ENCODE data around the gene SLC25A10.

The SLC25A10 gene

DNA sequence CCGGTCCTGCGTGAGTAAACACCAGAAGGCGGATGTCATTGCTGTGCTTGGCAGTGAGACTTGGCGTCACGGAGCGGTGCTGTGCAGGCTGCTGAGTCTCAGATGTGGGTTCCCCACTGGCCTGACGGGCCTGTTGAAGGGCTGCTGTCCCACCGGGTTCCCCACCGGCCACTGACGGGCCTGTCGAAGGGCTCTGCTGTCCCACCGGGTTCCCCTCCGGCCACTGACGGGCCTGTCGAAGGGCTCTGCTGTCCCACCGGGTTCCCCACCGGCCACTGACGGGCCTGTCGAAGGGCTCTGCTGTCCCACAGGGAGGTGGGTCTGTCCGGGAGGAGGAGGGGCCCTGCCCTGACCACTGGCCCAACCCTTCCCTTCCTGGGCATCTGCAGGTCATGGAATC lies 25.5 kb upstream of the SLC25A10 start:
- no peak for DNase-seq (ENCODE audit: low read depth)
- no peak overlapping the region for H3K4me3 ChIP-seq (ENCODE audit: low read depth, low read length)
- TF ChIP-seq, protein P1, sequence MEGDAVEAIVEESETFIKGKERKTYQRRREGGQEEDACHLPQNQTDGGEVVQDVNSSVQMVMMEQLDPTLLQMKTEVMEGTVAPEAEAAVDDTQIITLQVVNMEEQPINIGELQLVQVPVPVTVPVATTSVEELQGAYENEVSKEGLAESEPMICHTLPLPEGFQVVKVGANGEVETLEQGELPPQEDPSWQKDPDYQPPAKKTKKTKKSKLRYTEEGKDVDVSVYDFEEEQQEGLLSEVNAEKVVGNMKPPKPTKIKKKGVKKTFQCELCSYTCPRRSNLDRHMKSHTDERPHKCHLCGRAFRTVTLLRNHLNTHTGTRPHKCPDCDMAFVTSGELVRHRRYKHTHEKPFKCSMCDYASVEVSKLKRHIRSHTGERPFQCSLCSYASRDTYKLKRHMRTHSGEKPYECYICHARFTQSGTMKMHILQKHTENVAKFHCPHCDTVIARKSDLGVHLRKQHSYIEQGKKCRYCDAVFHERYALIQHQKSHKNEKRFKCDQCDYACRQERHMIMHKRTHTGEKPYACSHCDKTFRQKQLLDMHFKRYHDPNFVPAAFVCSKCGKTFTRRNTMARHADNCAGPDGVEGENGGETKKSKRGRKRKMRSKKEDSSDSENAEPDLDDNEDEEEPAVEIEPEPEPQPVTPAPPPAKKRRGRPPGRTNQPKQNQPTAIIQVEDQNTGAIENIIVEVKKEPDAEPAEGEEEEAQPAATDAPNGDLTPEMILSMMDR (IDR thresholded peaks at IDR 0.05; ENCODE audit: insufficient read depth, low read depth, low read length, missing control alignments) = no peak

DNA sequence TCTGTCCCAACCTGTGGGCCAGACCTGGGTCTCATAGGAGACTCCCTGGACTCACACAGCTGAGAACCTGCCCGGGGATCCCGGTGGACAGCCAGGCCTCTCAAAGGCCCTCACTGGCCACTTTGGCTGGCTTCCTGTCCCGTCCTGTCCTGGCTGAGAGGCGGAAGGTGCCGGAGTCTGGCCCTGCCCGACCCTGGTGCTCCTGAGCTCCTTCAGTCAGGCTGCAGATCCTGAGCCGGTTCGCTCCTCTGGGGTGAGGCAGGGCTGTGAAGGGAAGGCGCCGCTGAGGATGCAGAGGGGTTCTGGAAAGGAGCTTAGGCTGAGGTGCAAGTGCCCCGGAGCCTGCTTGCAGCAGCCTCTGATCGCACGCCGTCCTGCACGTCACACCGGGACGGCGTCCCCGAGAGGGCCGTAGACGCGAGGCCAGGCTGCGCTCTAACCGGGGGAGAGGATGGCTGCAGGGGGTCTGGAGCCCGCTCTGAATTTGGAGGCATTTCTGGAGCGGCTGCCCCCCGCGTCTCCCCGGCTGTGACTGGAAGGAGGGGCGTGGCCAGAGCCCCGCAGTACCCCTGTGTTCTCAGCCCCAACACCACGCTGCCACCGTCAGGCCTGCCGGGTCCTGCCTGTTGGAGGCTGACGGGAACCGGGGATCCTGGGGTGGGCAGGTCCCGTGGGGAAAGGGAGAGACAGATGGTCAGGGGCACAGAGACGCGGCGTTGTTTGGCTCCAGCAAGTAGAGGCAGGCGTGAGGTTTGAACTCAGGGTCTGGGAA lies 24.1 kb upstream of the SLC25A10 start:
- H3K4me3 ChIP-seq (ENCODE audit: low read depth, low read length) = no peak overlapping the region
- DNase-seq (ENCODE audit: low read depth) = no peak
- TF ChIP-seq, protein P1 (IDR thresholded peaks at IDR 0.05; ENCODE audit: insufficient read depth, low read depth, low read length, missing control alignments) = no peak

DNA sequence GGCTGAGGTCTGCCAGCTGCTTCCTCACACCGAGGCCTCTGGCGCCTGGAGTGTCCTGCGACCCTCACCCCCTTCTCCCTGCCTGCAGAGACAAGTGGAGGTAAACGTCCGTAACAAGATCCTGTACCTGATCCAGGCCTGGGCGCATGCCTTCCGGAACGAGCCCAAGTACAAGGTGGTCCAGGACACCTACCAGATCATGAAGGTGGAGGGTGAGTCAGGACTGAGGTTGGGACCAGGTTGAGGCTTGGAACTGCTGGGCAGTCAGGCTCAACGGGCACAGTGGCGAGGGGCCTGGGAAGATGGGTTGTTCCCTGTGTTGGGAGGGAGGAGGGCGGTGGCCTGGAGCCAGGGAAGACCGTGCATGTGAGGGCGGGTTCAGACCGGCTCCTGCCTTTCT lies 23.5 kb upstream of the SLC25A10 start:
- no peak overlapping the region for H3K4me3 ChIP-seq (ENCODE audit: low read depth, low read length)
- TF ChIP-seq, protein P1 (IDR thresholded peaks at IDR 0.05; ENCODE audit: insufficient read depth, low read depth, low read length, missing control alignments) = no peak
- no peak for DNase-seq (ENCODE audit: low read depth)

DNA sequence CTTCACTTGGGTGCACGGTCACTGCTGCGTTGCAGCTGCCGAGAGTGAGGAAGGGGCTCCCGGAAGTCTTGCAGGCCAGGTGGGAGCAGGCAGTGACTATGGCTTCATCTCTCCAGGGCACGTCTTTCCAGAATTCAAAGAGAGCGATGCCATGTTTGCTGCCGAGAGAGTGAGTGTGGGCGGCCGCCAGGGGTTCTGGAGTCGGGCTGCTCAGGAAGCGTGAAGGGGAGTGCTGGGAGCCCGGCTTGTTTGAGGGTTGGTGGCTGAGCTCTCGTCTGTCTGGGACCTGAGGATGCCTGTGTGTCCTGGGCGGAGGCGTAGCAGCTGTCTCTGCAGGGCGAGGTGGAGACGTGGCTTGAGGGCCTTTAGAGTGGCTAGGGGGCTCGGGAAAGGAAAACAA lies 22.0 kb upstream of the SLC25A10 start:
- DNase-seq (ENCODE audit: low read depth) = no peak
- H3K4me3 ChIP-seq (ENCODE audit: low read depth, low read length) = no peak overlapping the region
- TF ChIP-seq, protein P1 (IDR thresholded peaks at IDR 0.05; ENCODE audit: insufficient read depth, low read depth, low read length, missing control alignments) = no peak

DNA sequence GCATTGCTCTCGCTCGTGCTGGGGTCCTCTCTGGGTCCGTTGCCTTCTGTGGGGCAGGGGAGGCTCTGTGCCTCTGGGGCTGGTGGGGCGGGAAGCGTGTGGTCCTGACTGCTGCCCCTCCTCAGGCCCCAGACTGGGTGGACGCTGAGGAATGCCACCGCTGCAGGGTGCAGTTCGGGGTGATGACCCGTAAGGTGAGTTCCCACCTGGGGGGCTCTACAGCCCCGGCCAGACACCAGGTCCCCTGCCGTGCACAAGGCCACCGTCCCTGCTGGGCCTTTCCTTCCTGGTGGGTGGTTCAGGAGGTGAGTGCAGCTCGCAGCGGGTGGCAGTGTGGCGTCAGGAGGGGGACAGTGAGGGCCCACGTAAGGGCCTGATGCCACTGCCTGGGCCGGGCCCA lies 21.5 kb upstream of the SLC25A10 start:
- no peak overlapping the region for H3K4me3 ChIP-seq (ENCODE audit: low read depth, low read length)
- TF ChIP-seq, protein P1 (IDR thresholded peaks at IDR 0.05; ENCODE audit: insufficient read depth, low read depth, low read length, missing control alignments) = no peak
- DNase-seq (ENCODE audit: low read depth) = no peak

DNA sequence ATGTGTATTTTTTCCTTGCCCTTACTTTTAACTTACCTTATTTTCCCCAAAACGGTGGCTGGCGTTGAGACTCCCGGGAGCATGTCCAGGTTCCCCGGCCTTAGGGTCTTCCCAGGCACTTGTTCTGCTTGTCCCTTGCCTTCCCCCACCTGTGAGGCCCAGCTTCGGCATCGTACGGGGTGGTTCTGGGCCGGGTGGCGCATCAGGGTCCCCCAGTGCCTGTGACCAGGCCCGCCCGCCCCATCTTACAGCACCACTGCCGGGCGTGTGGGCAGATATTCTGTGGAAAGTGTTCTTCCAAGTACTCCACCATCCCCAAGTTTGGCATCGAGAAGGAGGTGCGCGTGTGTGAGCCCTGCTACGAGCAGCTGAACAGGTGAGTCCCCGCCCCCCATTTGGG lies 20.9 kb upstream of the SLC25A10 start:
- TF ChIP-seq, protein P1 (IDR thresholded peaks at IDR 0.05; ENCODE audit: insufficient read depth, low read depth, low read length, missing control alignments) = no peak

DNA sequence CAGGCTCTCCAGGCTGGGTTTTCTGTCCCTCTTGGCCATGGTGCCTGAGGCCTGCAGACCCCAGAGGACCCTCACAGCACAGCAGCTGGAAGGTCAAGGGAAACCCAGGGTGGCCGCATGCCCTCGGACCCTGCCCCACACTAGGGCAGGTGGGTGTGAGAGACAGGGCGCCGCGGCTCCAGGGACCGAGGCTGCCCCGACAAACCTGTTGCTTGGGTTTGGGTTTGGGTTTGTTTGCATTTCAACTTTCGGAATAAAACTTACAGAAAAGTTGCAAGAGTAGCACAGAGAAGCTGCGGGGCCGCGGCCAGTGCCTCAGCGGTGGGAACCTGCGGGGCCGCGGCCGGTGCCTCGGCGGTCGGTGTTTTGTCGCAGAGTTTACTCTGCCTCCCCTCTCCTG lies 20.5 kb upstream of the SLC25A10 start:
- no peak for DNase-seq (ENCODE audit: low read depth)
- TF ChIP-seq, protein P1 (IDR thresholded peaks at IDR 0.05; ENCODE audit: insufficient read depth, low read depth, low read length, missing control alignments) = no peak
- no peak overlapping the region for H3K4me3 ChIP-seq (ENCODE audit: low read depth, low read length)

More for the DNA sequence above, 20.9 kb upstream of the SLC25A10 start:
- no peak overlapping the region for H3K4me3 ChIP-seq (ENCODE audit: low read depth, low read length)
- DNase-seq (ENCODE audit: low read depth) = no peak
